ENCODE results near the gene SND1.

- TF ChIP-seq POLR2A (IDR thresholded peaks at IDR 0.05; ENCODE audit: low read depth, low read length): no peak
- no peak for TF ChIP-seq CTCF (conservative IDR thresholded peaks at IDR 0.05; ENCODE audit: low read depth, low read length)
Measured at GRCh38 chr7:127794136-127794535, 142.1 kb downstream of the SND1 start.
